H9 (cell line): ENCODE data around the gene ATP8B2. TPM values are rescaled to one million over a fixed set of nuclear protein-coding genes. Genes with fewer than 3 reads are reported as not detected.
"Not testable (repeated sequence)": the region's sequence is repeated elsewhere in the genome, so short reads cannot be mapped to it uniquely, and the experiment has no call there.

ENCODE experiments used
- DNase-seq: peaks from one replicate; pipeline ENCODE4 v3.0.0-alpha.2; 2017
- H2AFZ ChIP-seq: one replicate; pipeline ENCODE4 v1.6.1; 2013; ENCODE audit warnings: mild to moderate bottlenecking, low read length, control low read depth, moderate library complexity
- H2AK5ac ChIP-seq: 2 replicates; pipeline ENCODE4 v1.6.1; 2013; ENCODE audit warnings: low read length, control low read depth, mixed read lengths; ENCODE audit not compliant: insufficient read length
- H2BK120ac ChIP-seq: one replicate; pipeline ENCODE4 v1.6.1; 2013; ENCODE audit warnings: low read depth, mild to moderate bottlenecking, low read length, control low read depth, inconsistent platforms; ENCODE audit not compliant: poor library complexity, severe bottlenecking
- H2BK12ac ChIP-seq: 2 replicates; pipeline ENCODE4 v1.6.1; 2013; ENCODE audit warnings: low read length, control low read depth, mixed read lengths, low read depth; ENCODE audit not compliant: insufficient read length
- H2BK15ac ChIP-seq: 2 replicates; pipeline ENCODE4 v1.6.1; 2013; ENCODE audit warnings: low read depth, low read length, control low read depth
- H2BK20ac ChIP-seq: one replicate; pipeline ENCODE4 v1.6.1; 2013; ENCODE audit warnings: low read depth, mild to moderate bottlenecking, low read length, control low read depth, inconsistent platforms; ENCODE audit not compliant: poor library complexity, severe bottlenecking
- H2BK5ac ChIP-seq: 2 replicates; pipeline ENCODE4 v1.6.1; 2013; ENCODE audit warnings: low read length, control low read depth, mixed read lengths; ENCODE audit not compliant: insufficient read length
- H3K14ac ChIP-seq: 2 replicates; pipeline ENCODE4 v1.6.1; 2013; ENCODE audit warnings: low read length, control low read depth; ENCODE audit not compliant: insufficient read depth
- H3K18ac ChIP-seq: 2 replicates; pipeline ENCODE4 v1.6.1; 2013; ENCODE audit warnings: low read depth, mild to moderate bottlenecking, mixed read lengths, low read length, control low read depth; ENCODE audit not compliant: insufficient read length
- H3K23ac ChIP-seq: 2 replicates; pipeline ENCODE4 v1.6.1; 2013; ENCODE audit warnings: low read length, control low read depth, mixed read lengths, low read depth; ENCODE audit not compliant: insufficient read length
- H3K23me2 ChIP-seq: 2 replicates; pipeline ENCODE4 v1.6.1; 2013; ENCODE audit warnings: low read depth, mild to moderate bottlenecking, mixed read lengths, low read length, control low read depth; ENCODE audit not compliant: insufficient read length, poor library complexity, severe bottlenecking
- H3K27ac ChIP-seq: 2 replicates; pipeline ENCODE4 v1.5.1; 2013; ENCODE audit warnings: low read length, control low read depth, mixed read lengths, low read depth; ENCODE audit not compliant: insufficient read length
- H3K27me3 ChIP-seq: 2 replicates; pipeline ENCODE4 v1.6.1; 2013; ENCODE audit warnings: low read length, control low read depth, inconsistent platforms; ENCODE audit not compliant: insufficient read depth
- H3K4ac ChIP-seq: 2 replicates; pipeline ENCODE4 v1.6.1; 2013; ENCODE audit warnings: low read depth, mild to moderate bottlenecking, control low read depth, inconsistent platforms, low read length, moderate library complexity
- H3K4me1 ChIP-seq: 2 replicates; pipeline ENCODE4 v1.6.1; 2013; ENCODE audit warnings: low read length, control low read depth, inconsistent platforms; ENCODE audit not compliant: insufficient read depth
- H3K4me2 ChIP-seq: 2 replicates; pipeline ENCODE4 v1.6.1; 2013; ENCODE audit warnings: low read length, control low read depth, mixed read lengths; ENCODE audit not compliant: insufficient read length, insufficient read depth
- H3K56ac ChIP-seq: 2 replicates; pipeline ENCODE4 v1.6.1; 2013; ENCODE audit warnings: low read depth, mild to moderate bottlenecking, mixed read lengths, low read length, control low read depth; ENCODE audit not compliant: insufficient read length
- H3K79me1 ChIP-seq: 2 replicates; pipeline ENCODE4 v1.6.1; 2013; ENCODE audit warnings: low read depth, mild to moderate bottlenecking, moderate library complexity, low read length, control low read depth, inconsistent platforms; ENCODE audit not compliant: insufficient read depth, poor library complexity, severe bottlenecking
- H3K79me2 ChIP-seq: 2 replicates; pipeline ENCODE4 v1.6.1; 2013; ENCODE audit warnings: low read length, control low read depth, inconsistent platforms; ENCODE audit not compliant: insufficient read depth
- H3K9ac ChIP-seq: 2 replicates; pipeline ENCODE4 v1.6.1; 2013; ENCODE audit warnings: low read length, control low read depth, mixed read lengths; ENCODE audit not compliant: insufficient read length; ENCODE audit errors: extremely low read depth
- H3K9me3 ChIP-seq: one replicate; pipeline ENCODE4 v1.6.1; 2013; ENCODE audit warnings: low read depth, low read length, inconsistent platforms; ENCODE audit not compliant: control insufficient read depth
- H3T11ph ChIP-seq: one replicate; pipeline ENCODE4 v1.6.1; 2013; ENCODE audit warnings: mild to moderate bottlenecking, low read length, control low read depth, inconsistent platforms
- H4K20me1 ChIP-seq: one replicate; pipeline ENCODE4 v1.6.1; 2013; ENCODE audit not compliant: control insufficient read depth, insufficient read length, insufficient read depth
- H4K5ac ChIP-seq: 2 replicates; pipeline ENCODE4 v1.6.1; 2013; ENCODE audit warnings: low read depth, mild to moderate bottlenecking, mixed read lengths, low read length, control low read depth; ENCODE audit not compliant: insufficient read length
- H4K8ac ChIP-seq: replicated peaks from 2 replicates; pipeline ENCODE4 v1.6.1; 2013; ENCODE audit warnings: low read length, control low read depth, mixed read lengths, low read depth; ENCODE audit not compliant: insufficient read length
- H4K91ac ChIP-seq: 2 replicates; pipeline ENCODE4 v1.6.1; 2013; ENCODE audit warnings: low read depth, mild to moderate bottlenecking, moderate library complexity, mixed read lengths, low read length, control low read depth; ENCODE audit not compliant: insufficient read length
- H3K27ac Mint-ChIP-seq, 3 experiments: 2 replicates in 2 of 3; 3 replicates in 1 of 3; pipeline ENCODE4 v1.8.0; 2020 to 2021; ENCODE audit warnings: mixed read lengths in 3 of 3, mild to moderate bottlenecking in 1 of 3, moderate library complexity in 1 of 3
- H3K27me3 Mint-ChIP-seq: 2 replicates; pipeline ENCODE4 v1.8.0; 2021; ENCODE audit warnings: low read depth, mild to moderate bottlenecking, moderate library complexity, mixed read lengths
- H3K36me3 Mint-ChIP-seq, 3 experiments: 2 replicates in 2 of 3; 3 replicates in 1 of 3; pipeline ENCODE4 v1.8.0; 2020 to 2021; ENCODE audit warnings: low read depth in 3 of 3, mixed read lengths in 3 of 3; ENCODE audit not compliant: insufficient read depth in 1 of 3
- H3K4me1 Mint-ChIP-seq, 2 experiments: 2 replicates each; pipeline ENCODE4 v1.8.0; 2020; ENCODE audit warnings: mixed read lengths in 2 of 2
- H3K4me3 Mint-ChIP-seq, 2 experiments: 2 replicates in 1 of 2; 3 replicates in 1 of 2; pipeline ENCODE4 v1.8.0; 2020 to 2021; ENCODE audit warnings: mild to moderate bottlenecking in 2 of 2, mixed read lengths in 2 of 2, moderate library complexity in 1 of 2
- H3K9me3 Mint-ChIP-seq, 2 experiments: 2 replicates in 1 of 2; 3 replicates in 1 of 2; pipeline ENCODE4 v1.8.0; 2020; ENCODE audit warnings: mild to moderate bottlenecking in 2 of 2, mixed read lengths in 2 of 2, moderate library complexity in 1 of 2
- whole genome bisulfite sequencing: extraction: QIAGEN DNeasy Blood & Tissue Kit; methylation state at CpG from one replicate; pipeline ENCODE4 v1.1.7; 2013; ENCODE audit warnings: missing lambda C conversion rate, low lambda C conversion rate, mixed read lengths; ENCODE audit not compliant: insufficient read length; ENCODE audit errors: extremely low coverage; 5-methylcytosine and 5-hydroxymethylcytosine counted together
- total RNA-seq: library from RNA; stranded (reverse); gene quantifications from 2 replicates; pipeline ENCODE4 v1.2.1, GENCODE V29; 2021
- TF ChIP-seq, protein P1 (sequence below): fragments of 200-600 bp; sonication (generic); conservative IDR thresholded peaks from 3 replicates; pipeline ENCODE4 v1.8.0; 2021; ENCODE audit warnings: antibody characterized with exemption, mild to moderate bottlenecking

Gene ATP8B2
- total RNA-seq, 1 experiment from 2014 or later, result 37.6 TPM

DNA sequence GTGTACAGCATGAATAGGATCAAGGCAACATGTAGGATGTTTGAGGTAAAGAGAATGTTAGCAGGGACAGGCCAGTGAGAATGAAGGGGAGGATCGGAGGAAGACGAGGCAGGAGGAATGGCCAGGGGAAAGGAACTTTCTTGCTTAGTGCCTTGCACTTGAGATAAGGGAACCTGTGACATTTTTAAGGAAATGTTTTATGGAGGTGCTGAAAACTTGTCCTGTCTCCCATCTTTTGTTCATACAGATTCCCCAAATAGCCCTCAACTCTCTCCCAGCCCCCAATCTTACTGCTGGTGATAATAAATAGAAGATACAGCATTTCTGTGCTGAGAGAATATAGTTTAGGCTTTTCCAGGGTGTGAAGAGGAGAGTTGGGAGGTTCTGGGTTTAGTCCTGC, 13.6 kb downstream of the ATP8B2 start:
- WGBS, result no CpG with 5 or more reads among the region's 2 CpGs
- peak overlapping the region in 1 of 3 experiments; percentile 36; a peak in 1 of 7 replicates for H3K27ac Mint-ChIP-seq

DNA sequence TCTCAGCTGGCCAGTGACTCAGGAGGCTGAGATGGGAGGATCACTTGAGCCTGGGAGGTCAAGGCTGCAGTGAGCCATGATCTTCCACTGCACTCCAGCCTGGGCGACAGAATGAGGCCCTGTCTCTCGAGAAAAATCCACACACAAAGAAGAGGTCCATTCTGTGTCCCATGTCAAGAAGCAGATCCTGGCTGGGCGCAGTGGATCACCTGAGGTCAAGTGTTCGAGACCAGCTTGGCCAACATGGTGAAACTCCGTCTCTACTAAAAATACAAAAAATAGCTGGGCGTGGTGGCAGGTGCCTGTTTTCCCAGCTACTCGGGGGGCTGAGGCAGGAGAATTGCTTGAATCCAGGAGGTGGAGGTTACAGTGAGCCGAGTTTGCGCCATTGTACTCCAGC, 16.0 kb downstream of the ATP8B2 start:
- H4K5ac ChIP-seq, H3K4me1 Mint-ChIP-seq, H2BK120ac ChIP-seq, H3T11ph ChIP-seq, H3K4me2 ChIP-seq, H3K23ac ChIP-seq, H3K27ac Mint-ChIP-seq, H3K27ac ChIP-seq, H4K20me1 ChIP-seq, H3K4ac ChIP-seq, H3K23me2 ChIP-seq, H3K9me3 ChIP-seq, H3K4me1 ChIP-seq, H2BK15ac ChIP-seq, H2BK12ac ChIP-seq, H3K27me3 Mint-ChIP-seq, H3K4me3 Mint-ChIP-seq, H3K14ac ChIP-seq, H3K79me2 ChIP-seq, H2BK20ac ChIP-seq, H2AFZ ChIP-seq, H3K56ac ChIP-seq, H3K18ac ChIP-seq, H2AK5ac ChIP-seq, H2BK5ac ChIP-seq, H3K9ac ChIP-seq, H3K9me3 Mint-ChIP-seq, H3K79me1 ChIP-seq, H3K27me3 ChIP-seq, DNase-seq, H4K8ac ChIP-seq, H4K91ac ChIP-seq: not testable (repeated sequence)
- H3K36me3 Mint-ChIP-seq, result peaks cover 49 to 86% (median 85%) of the 10 kb centered on the region in 3 experiments; a peak in 6 of 7 replicates
- WGBS, result no CpG with 5 or more reads among the region's 9 CpGs

More for the DNA sequence above, 13.6 kb downstream of the ATP8B2 start:
- no peak overlapping the region for H2AK5ac ChIP-seq
- TF ChIP-seq, protein P1, sequence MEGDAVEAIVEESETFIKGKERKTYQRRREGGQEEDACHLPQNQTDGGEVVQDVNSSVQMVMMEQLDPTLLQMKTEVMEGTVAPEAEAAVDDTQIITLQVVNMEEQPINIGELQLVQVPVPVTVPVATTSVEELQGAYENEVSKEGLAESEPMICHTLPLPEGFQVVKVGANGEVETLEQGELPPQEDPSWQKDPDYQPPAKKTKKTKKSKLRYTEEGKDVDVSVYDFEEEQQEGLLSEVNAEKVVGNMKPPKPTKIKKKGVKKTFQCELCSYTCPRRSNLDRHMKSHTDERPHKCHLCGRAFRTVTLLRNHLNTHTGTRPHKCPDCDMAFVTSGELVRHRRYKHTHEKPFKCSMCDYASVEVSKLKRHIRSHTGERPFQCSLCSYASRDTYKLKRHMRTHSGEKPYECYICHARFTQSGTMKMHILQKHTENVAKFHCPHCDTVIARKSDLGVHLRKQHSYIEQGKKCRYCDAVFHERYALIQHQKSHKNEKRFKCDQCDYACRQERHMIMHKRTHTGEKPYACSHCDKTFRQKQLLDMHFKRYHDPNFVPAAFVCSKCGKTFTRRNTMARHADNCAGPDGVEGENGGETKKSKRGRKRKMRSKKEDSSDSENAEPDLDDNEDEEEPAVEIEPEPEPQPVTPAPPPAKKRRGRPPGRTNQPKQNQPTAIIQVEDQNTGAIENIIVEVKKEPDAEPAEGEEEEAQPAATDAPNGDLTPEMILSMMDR, result no peak
- Mint-ChIP-seq H3K4me1 (peaks cover 2% of the 10 kb centered on the region in 2 experiments), H3K36me3 (peaks cover 35 to 82% (median 80%) of the 10 kb centered on the region in 3 experiments; a peak in 6 of 7 replicates), H3K27me3 (no peaks in the 10 kb centered on the region), H3K4me3 (no peak overlapping the region), H3K9me3 (no peaks in the 10 kb centered on the region)
- H3K23ac ChIP-seq, result no peak overlapping the region
- no peak overlapping the region for H2AFZ ChIP-seq
- no peak overlapping the region for H2BK12ac ChIP-seq
- H2BK5ac ChIP-seq, result no peak overlapping the region
- H3K18ac ChIP-seq, result no peak overlapping the region
- H3K9ac ChIP-seq, result no peak overlapping the region
- H3K56ac ChIP-seq, result no peak overlapping the region
- no peak for DNase-seq
- no peaks in the 10 kb centered on the region for H3K79me2 ChIP-seq
- no peaks in the 10 kb centered on the region for H3K4me1 ChIP-seq
- H3K23me2 ChIP-seq, result no peaks in the 10 kb centered on the region
- H3K4ac ChIP-seq, result no peak overlapping the region
- H3K27me3 ChIP-seq, result no peaks in the 10 kb centered on the region
- H4K91ac ChIP-seq, result no peak overlapping the region
- no peaks in the 10 kb centered on the region for H3K9me3 ChIP-seq
- H3K4me2 ChIP-seq, result no peak overlapping the region
- H4K20me1 ChIP-seq, result no peaks in the 10 kb centered on the region
- no peaks in the 10 kb centered on the region for H3K79me1 ChIP-seq
- no peak overlapping the region for H3K14ac ChIP-seq
- H4K8ac ChIP-seq, result no peak overlapping the region
- no peak overlapping the region for H2BK120ac ChIP-seq
- no peak overlapping the region for H4K5ac ChIP-seq
- no peak overlapping the region for H3K27ac ChIP-seq
- no peak overlapping the region for H2BK15ac ChIP-seq
- H2BK20ac ChIP-seq, result no peak overlapping the region
- no peak overlapping the region for H3T11ph ChIP-seq
